C4-2B (cell line): ENCODE measurements around the gene TSPAN18.

Source experiments
- ZFX ChIP-seq: fragments of 450-650 bp; IDR thresholded peaks from 2 replicates; pipeline ENCODE4 v1.6.1; 2017
- TF ChIP-seq, protein P1 (sequence below): fragments of 450-650 bp; conservative IDR thresholded peaks from 2 replicates; pipeline ENCODE4 v1.5.1; 2017; ENCODE audit warnings: mild to moderate bottlenecking

DNA sequence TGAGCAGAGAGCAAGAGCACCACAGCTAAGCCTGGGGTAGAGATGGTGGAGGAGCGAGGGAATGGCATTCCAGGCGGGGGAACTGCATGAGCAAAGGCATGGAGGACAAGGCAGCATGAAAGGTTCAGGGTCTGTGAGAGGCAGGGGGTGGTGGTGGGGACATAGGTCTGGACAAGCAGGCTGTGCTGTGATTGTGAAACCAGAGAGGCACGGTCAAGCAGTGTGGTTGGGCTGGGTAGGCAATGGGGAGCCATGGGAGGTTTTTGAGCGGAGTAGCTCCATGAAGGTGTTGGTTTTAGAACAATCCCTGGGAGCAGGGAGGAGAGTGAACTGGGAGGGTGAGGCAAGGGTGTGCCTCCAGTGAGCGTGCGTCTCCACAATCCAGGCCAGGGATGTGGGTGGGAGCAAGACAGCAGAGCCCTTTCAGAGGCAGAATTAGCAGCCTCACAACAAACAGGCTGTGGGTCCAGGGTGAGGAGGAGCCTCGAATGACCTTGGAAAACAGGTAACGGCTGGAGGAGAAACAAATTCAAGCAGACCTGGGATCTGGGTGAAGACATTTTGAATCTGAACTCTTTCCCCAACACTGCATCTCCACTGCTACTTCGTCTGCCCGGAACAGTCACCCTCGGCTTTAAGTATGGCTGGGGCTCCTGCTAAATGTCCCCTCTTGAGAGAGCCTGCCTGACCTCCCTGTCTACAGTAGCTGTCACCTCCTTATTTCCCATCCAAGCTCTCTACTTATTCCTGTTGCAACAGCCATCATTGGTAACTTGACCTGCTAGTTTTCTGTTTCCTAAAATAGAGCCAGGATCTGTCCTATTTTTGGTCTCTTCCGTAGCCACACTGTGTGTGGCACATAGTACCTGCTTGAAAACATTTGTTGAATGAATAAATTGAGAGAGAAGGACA is 27.0 kb upstream of the TSPAN18 start:
- no peak for TF ChIP-seq ZFX
- TF ChIP-seq, protein P1, sequence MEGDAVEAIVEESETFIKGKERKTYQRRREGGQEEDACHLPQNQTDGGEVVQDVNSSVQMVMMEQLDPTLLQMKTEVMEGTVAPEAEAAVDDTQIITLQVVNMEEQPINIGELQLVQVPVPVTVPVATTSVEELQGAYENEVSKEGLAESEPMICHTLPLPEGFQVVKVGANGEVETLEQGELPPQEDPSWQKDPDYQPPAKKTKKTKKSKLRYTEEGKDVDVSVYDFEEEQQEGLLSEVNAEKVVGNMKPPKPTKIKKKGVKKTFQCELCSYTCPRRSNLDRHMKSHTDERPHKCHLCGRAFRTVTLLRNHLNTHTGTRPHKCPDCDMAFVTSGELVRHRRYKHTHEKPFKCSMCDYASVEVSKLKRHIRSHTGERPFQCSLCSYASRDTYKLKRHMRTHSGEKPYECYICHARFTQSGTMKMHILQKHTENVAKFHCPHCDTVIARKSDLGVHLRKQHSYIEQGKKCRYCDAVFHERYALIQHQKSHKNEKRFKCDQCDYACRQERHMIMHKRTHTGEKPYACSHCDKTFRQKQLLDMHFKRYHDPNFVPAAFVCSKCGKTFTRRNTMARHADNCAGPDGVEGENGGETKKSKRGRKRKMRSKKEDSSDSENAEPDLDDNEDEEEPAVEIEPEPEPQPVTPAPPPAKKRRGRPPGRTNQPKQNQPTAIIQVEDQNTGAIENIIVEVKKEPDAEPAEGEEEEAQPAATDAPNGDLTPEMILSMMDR, result no peak
